HG03571 (cell line): Measurements from ENCODE around the gene KIR2DL1.
"Not testable (repeated sequence)": the region's sequence is repeated elsewhere in the genome, so short reads cannot be mapped to it uniquely, and the experiment has no call there.

Source experiments
- ATAC-seq: cut with Tn5 transposase; IDR thresholded peaks from one replicate; pipeline ENCODE4 v1.9.1; 2021; ENCODE audit not compliant: unreplicated experiment

KIR2DL1 gene

DNA sequence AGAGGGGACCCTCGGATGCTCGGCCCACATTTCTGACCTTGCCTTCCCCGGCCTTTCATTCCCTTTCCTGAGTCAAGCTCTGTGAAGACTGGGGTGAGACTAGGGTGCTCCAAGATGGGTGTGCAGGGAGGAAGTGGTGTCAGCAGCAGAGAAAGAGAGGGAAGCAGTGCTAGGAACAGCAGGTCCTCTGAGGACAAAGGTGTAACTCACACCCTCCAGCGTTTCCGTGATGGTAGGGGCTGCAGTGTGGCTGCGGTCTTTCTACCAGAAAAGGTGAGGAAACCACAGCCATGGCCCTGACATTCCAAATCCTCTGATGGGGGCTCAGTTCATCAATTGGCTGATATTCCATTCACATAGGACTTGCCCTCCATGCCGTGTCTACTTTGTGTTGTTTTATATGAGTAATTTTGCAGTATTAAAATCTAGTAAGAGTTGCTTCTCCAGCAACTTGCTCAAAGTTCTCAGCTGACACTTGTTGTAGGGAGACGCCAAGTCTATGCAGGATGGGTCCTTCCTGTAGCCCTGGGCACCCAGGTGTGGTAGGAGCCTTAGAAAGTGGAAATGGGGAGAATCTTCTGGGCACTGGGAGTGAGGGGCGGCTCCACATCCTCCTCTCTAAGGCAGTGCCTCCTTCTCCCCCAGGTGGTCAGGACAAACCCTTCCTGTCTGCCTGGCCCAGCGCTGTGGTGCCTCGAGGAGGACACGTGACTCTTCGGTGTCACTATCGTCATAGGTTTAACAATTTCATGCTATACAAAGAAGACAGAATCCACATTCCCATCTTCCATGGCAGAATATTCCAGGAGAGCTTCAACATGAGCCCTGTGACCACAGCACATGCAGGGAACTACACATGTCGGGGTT is 48.3 kb downstream of the KIR2DL1 start:
- no peak for ATAC-seq

- not testable (repeated sequence) for ATAC-seq
Measured at GRCh38 chr19:54824416-54824815, 54.8 kb downstream of the KIR2DL1 start.

DNA sequence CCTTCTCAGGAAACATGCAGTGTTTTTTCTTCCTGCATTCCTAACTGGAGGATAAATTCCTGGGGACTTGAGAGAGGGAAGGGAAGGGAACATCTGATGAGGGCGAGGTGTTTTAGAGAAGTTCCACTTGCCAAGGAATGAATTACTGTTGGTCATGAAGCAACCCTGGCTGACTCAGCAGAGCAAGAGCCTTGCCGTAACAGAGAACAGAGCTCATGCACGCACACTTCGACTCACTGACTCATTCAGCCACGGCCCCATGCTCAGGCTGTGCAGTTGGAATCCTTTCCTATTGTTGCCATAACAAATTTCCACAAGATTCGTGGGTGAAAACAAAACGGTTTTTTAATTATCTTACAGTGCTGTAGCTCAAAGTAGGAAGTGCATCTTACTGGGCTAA is 55.7 kb downstream of the KIR2DL1 start:
- ATAC-seq: not testable (repeated sequence)

- not testable (repeated sequence) for ATAC-seq
Measured at GRCh38 chr19:54828064-54828463, 58.5 kb downstream of the KIR2DL1 start.

DNA sequence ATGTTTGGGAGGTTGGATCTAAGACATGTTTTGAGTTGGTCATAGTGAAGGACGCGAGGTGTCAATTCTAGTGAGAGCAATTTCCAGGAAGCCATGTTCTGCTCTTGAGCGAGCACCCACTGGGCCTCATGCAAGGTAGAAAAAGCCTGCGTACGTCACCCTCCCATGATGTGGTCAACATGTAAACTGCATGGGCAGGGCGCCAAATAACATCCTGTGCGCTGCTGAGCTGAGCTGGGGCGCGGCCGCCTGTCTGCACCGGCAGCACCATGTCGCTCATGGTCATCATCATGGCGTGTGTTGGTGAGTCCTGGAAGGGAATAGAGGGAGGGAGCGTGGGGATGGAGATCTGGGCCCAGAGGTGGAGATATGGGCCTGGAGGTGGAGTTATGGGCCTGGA is 62.9 kb downstream of the KIR2DL1 start, which contains the start of gene KIR2DS4:
TSS of gene KIR2DS4 (plus strand) at position 181 of the 400 bp plus-strand sequence.
- ATAC-seq: not testable (repeated sequence)
